Calu3 (cell line): Measurements from ENCODE around the gene SAMD15. TPM values are rescaled to one million over a fixed set of nuclear protein-coding genes. Genes with fewer than 3 reads are reported as not detected.
"Not testable (repeated sequence)": the region's sequence is repeated elsewhere in the genome, so short reads cannot be mapped to it uniquely, and the experiment has no call there.

Experiments
- BruUV-seq: library from RNA; stranded (reverse); fragments of 400-500 nt; replicated peaks from 2 replicates; lab custom pipeline; 2021; lab: Mats Ljungman, UMichigan
- CTCF ChIA-PET: fragments of 300-600 bp; sonication (Branson Sonifier 250); formaldehyde crosslinking; loops from one replicate; lab custom pipeline; 2022; ENCODE audit warnings: antibody characterized with exemption; lab: Charles Lee
- DNase-seq: peaks from one replicate; pipeline ENCODE4 v3.0.0; 2022
- H3K27ac Mint-ChIP-seq: one replicate; pipeline ENCODE4 v1.8.0; 2022; ENCODE audit warnings: mixed read lengths; ENCODE audit not compliant: unreplicated experiment
- H3K27me3 Mint-ChIP-seq: one replicate; pipeline ENCODE4 v1.8.0; 2022; ENCODE audit warnings: mixed read lengths; ENCODE audit not compliant: unreplicated experiment
- H3K36me3 Mint-ChIP-seq: one replicate; pipeline ENCODE4 v1.8.0; 2022; ENCODE audit warnings: mild to moderate bottlenecking, moderate library complexity, mixed read lengths; ENCODE audit not compliant: insufficient read depth, unreplicated experiment
- H3K4me1 Mint-ChIP-seq: one replicate; pipeline ENCODE4 v1.8.0; 2022; ENCODE audit warnings: mild to moderate bottlenecking, low read depth, mixed read lengths; ENCODE audit not compliant: unreplicated experiment
- H3K4me3 Mint-ChIP-seq: one replicate; pipeline ENCODE4 v1.8.0; 2022; ENCODE audit warnings: mild to moderate bottlenecking, low read depth, moderate library complexity, mixed read lengths; ENCODE audit not compliant: unreplicated experiment
- H3K9me3 Mint-ChIP-seq: one replicate; pipeline ENCODE4 v1.8.0; 2022; ENCODE audit warnings: low read depth, mixed read lengths; ENCODE audit not compliant: unreplicated experiment
- intact Hi-C: fragments of 100-400 bp; cut with micrococcal nuclease; formaldehyde crosslinking; loops from one replicate; pipeline ENCODE4 v1.10.0; 2022; ENCODE audit not compliant: unreplicated experiment
- total RNA-seq: library from RNA; stranded (reverse); gene quantifications from 2 replicates; pipeline ENCODE4 v1.2.3, GENCODE V29; 2022
- TF ChIP-seq, protein P1 (sequence below): fragments of 200-600 bp; IDR thresholded peaks from one replicate; pipeline ENCODE4 v1.8.0; 2022; ENCODE audit warnings: antibody characterized with exemption; ENCODE audit not compliant: unreplicated experiment

The SAMD15 gene
- total RNA-seq, 1 experiment from 2014 or later: 0.52 TPM

DNA sequence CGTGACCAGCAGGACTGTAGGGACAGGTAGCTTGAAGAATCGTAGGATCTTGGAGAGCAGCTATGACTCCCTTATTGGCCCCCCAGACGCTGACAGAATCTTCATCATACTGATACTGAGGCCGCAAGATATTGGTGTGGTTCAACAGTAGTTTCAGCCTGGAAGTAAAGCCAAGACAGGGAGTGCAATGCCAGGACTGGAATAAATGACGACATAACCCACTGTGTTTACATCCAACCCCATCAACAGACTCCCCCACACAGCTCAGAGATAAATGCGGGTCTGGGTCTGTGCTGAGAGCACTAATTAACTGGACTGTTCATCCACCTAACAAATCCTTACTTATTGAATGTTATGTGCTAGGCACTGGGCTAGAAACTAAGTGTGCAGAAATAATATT is 29.5 kb downstream of the SAMD15 start:
- Mint-ChIP-seq H3K4me1 (no peaks in the 10 kb centered on the region), H3K36me3 (no peaks in the 10 kb centered on the region), H3K4me3 (no peak overlapping the region), H3K27ac (no peak overlapping the region), H3K27me3 (no peaks in the 10 kb centered on the region), H3K9me3 (no peaks in the 10 kb centered on the region)
- BruUV-seq: no TSS peak
- TF ChIP-seq, protein P1, sequence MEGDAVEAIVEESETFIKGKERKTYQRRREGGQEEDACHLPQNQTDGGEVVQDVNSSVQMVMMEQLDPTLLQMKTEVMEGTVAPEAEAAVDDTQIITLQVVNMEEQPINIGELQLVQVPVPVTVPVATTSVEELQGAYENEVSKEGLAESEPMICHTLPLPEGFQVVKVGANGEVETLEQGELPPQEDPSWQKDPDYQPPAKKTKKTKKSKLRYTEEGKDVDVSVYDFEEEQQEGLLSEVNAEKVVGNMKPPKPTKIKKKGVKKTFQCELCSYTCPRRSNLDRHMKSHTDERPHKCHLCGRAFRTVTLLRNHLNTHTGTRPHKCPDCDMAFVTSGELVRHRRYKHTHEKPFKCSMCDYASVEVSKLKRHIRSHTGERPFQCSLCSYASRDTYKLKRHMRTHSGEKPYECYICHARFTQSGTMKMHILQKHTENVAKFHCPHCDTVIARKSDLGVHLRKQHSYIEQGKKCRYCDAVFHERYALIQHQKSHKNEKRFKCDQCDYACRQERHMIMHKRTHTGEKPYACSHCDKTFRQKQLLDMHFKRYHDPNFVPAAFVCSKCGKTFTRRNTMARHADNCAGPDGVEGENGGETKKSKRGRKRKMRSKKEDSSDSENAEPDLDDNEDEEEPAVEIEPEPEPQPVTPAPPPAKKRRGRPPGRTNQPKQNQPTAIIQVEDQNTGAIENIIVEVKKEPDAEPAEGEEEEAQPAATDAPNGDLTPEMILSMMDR: no peak
- DNase-seq: no peak
- CTCF ChIA-PET: no interaction called here
- intact Hi-C loops: no loop called here

DNA sequence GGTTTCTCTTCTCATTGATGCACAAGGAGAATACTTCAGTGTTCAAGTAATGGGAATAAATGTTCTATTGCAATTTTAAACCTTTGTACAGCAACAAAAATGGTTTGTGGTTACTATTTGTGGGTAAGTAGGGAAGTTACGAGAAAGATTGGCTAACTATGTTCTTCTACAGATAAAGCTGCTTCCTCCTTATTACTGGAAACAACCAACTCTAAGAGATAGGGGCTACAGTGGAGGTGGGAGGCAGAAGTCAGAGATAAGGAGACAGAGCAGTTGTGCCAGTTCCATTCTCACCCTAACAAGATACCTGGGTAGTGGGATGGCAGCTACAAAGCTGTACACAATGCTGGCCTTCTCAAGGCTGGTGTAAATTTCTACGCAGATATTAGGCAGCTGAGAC is 30.0 kb downstream of the SAMD15 start:
- H3K27me3 Mint-ChIP-seq: no peaks in the 10 kb centered on the region
- H3K9me3 Mint-ChIP-seq: no peaks in the 10 kb centered on the region
- TF ChIP-seq, protein P1: no peak
- no peak for DNase-seq
- intact Hi-C loops: no loop called here
- no peaks in the 10 kb centered on the region for H3K4me1 Mint-ChIP-seq
- H3K4me3 Mint-ChIP-seq: no peak overlapping the region
- no peaks in the 10 kb centered on the region for H3K36me3 Mint-ChIP-seq
- CTCF ChIA-PET: interaction anchor here (0.7 kb wide), 1 partner anchor 12 kb away, joined by 3 read pairs; no protein-coding TSS in a partner anchor
- BruUV-seq: no TSS peak
- no peak overlapping the region for H3K27ac Mint-ChIP-seq

DNA sequence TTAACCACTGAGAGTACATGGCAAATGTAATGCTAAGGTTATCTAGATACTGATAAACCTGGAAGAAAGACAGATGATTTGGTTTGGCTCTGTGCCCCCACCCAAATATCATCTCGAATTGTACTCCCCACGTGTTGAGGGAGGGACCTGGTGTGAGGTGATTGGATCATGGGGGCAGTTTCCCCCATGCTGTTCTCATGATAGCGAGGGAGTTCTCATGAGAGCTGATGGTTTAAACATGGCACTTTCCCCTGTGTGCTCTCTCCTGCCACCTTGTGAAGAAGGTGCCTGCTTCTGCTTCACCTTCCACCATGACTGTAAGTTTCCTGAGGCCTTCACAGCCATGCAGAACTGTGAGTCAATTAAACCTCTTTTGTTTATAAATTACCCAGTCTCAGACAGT is 32.0 kb downstream of the SAMD15 start:
- no peaks in the 10 kb centered on the region for H3K9me3 Mint-ChIP-seq
- DNase-seq: peak; percentile 6
- no peaks in the 10 kb centered on the region for H3K4me1 Mint-ChIP-seq
- H3K27me3 Mint-ChIP-seq: no peaks in the 10 kb centered on the region
- no peak overlapping the region for H3K27ac Mint-ChIP-seq
- no peak overlapping the region for H3K4me3 Mint-ChIP-seq
- intact Hi-C loops: no loop called here
- no peaks in the 10 kb centered on the region for H3K36me3 Mint-ChIP-seq
- TF ChIP-seq, protein P1: no peak
- no TSS peak for BruUV-seq
- CTCF ChIA-PET: no interaction called here

DNA sequence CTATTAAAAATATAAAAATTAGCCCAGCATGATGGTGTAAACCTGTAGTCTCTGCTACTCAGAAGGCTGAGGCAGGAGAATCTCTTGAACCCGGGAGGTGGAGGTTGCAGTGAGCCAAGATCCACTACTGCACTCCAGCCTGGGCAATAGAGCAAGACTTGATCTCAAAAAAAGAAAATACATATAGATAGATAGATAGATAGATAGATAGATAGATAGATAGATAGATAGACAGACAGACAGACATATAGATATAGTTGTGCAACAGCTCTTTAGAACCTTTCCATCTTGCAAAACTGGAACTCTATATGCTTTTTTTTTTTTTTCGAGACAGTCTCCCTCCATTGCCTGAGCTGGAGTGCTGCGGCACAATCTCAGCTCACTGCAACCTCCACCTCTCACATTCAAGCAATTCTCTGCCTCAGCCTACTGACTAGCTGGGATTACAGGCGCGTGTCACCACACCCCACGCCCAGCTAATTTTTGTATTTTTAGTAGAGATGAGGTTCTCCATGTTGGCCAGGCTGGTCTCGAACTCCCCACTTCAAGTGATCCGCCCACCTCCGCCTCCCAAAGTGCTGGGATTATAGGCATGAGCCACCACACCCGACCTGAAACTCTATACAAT is 38.3 kb downstream of the SAMD15 start:
- H3K4me1 Mint-ChIP-seq, DNase-seq, H3K36me3 Mint-ChIP-seq, intact Hi-C loops, H3K27me3 Mint-ChIP-seq, H3K9me3 Mint-ChIP-seq, H3K27ac Mint-ChIP-seq, BruUV-seq, H3K4me3 Mint-ChIP-seq: not testable (repeated sequence)
- CTCF ChIA-PET: interaction anchor here (1.0 kb wide), 1 partner anchor 27 kb away, joined by 3 read pairs; no protein-coding TSS in a partner anchor

DNA sequence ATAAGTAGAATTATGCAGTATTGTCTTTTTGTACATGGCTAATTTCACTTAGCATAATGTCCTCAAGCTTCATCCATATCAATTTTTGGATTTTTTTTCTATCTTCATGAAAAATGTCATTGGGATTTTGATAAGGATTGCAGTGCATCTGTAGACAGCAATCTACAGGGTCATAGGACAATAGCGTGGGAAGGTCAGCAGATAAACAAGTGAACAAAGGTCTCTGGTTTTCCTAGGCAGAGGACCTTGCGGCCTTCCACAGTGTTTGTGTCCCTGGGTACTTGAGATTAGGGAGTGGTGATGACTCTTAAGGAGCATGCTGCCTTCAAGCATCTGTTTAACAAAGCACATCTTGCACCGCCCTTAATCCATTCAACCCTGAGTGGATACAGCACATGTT is 38.9 kb downstream of the SAMD15 start:
- H3K4me3 Mint-ChIP-seq, H3K36me3 Mint-ChIP-seq, H3K9me3 Mint-ChIP-seq, H3K4me1 Mint-ChIP-seq, intact Hi-C loops, H3K27me3 Mint-ChIP-seq, H3K27ac Mint-ChIP-seq, DNase-seq, BruUV-seq: not testable (repeated sequence)
- CTCF ChIA-PET: interaction anchor here (1.0 kb wide), 1 partner anchor 27 kb away, joined by 3 read pairs; no protein-coding TSS in a partner anchor
